22Rv1 (cell line): Measurements from ENCODE around the gene SKIC8.

Source experiments
- CTCF ChIP-seq: fragments of 450-650 bp; IDR thresholded peaks from 2 replicates; pipeline ENCODE4 v1.5.1; 2017; ENCODE audit warnings: mild to moderate bottlenecking
- ZFX ChIP-seq: fragments of 450-650 bp; IDR thresholded peaks from 2 replicates; pipeline ENCODE4 v1.6.1; 2017; ENCODE audit warnings: antibody characterized with exemption, borderline replicate concordance

GRCh38 chr15:78341057-78341987 lies 41.9 kb upstream of the SKIC8 start:
- TF ChIP-seq CTCF, result no peak
- TF ChIP-seq ZFX, result no peak
